NCI-H2196 (cell line): Measurements from ENCODE around the gene MIOX.
A peak's percentile ranks its signal among the peaks of the same experiment; 100 is the strongest.
"Not testable (repeated sequence)": the region's sequence is repeated elsewhere in the genome, so short reads cannot be mapped to it uniquely, and the experiment has no call there.

ENCODE experiments used
- DNase-seq: peaks from one replicate; lab custom pipeline; 2025; ENCODE audit not compliant: unreplicated experiment; lab: John Stamatoyannopoulos, UW

MIOX gene

GRCh38 chr22:50516068-50516467, 29.4 kb downstream of the MIOX start:
- DNase-seq, result no peak

- DNase-seq, result no peak
These were observed 30.2 kb downstream of the MIOX start for GRCh38 chr22:50516891-50517290.

GRCh38 chr22:50517495-50518260, 31.0 kb downstream of the MIOX start:
- DNase-seq, result no peak

- no peak for DNase-seq
These were observed 31.9 kb downstream of the MIOX start for GRCh38 chr22:50518606-50519005.

- DNase-seq, result no peak
These were observed 32.5 kb downstream of the MIOX start for GRCh38 chr22:50519151-50519550.

GRCh38 chr22:50520184-50520583, 33.5 kb downstream of the MIOX start:
- not testable (repeated sequence) for DNase-seq

GRCh38 chr22:50520826-50521453, 34.3 kb downstream of the MIOX start:
- no peak for DNase-seq

- no peak for DNase-seq
These were observed 35.1 kb downstream of the MIOX start for GRCh38 chr22:50521710-50522109.

- no peak for DNase-seq
These were observed 35.6 kb downstream of the MIOX start for GRCh38 chr22:50522208-50522805.

- DNase-seq, result no peak
These were observed 36.3 kb downstream of the MIOX start for GRCh38 chr22:50522806-50523438.

GRCh38 chr22:50523458-50523805, 36.8 kb downstream of the MIOX start:
- no peak for DNase-seq

GRCh38 chr22:50523806-50524675, 37.4 kb downstream of the MIOX start:
- DNase-seq, result no peak

- no peak for DNase-seq
These were observed 38.0 kb downstream of the MIOX start for GRCh38 chr22:50524676-50525103.

- peak; percentile 90 for DNase-seq
These were observed 38.6 kb downstream of the MIOX start, which contains the start of gene SCO2 for GRCh38 chr22:50525104-50525857. Gene SCO2, minus strand, starts transcription at chr22:50525598. Its CDS starts 1,187 bp downstream, at chr22:50524411.

- DNase-seq, result no peak
These were observed 39.1 kb downstream of the MIOX start for GRCh38 chr22:50525858-50526107.

- DNase-seq, result peak; percentile 50
These were observed 39.6 kb downstream of the MIOX start for GRCh38 chr22:50526108-50526833.

GRCh38 chr22:50526834-50527801, 40.5 kb downstream of the MIOX start:
- no peak for DNase-seq

- DNase-seq, result no peak
These were observed 41.4 kb downstream of the MIOX start for GRCh38 chr22:50527921-50528681.
